ENCODE data around the gene CASP2. TPM values are rescaled to one million over a fixed set of nuclear protein-coding genes. Genes with fewer than 3 reads are reported as not detected.
A peak's percentile ranks its signal among the peaks of the same experiment; 100 is the strongest.

Gene CASP2
- total RNA-seq, 1 experiment from 2014 or later: 4.7 TPM

DNA sequence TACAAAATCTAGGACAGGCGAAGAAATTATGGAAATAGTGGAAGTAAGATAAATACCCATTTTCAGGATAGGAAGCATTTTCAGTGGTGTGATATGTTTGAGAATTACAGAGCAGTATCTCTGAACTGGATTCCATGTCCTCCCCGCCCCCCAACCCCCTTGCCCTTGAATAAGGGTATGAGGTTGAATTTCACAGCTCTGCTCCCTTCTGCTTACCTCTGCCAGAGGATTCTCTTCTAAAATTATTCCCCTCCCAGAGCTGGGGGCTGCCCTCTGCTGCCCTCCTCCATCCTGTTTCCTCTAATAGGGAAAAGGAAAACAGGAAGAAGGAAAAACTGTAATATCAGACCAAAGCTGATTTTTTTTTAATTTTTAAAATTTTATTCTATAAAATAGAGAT, 20.5 kb downstream of the CASP2 start:
- Histone ChIP-seq H3K9me3 (no peaks in the 10 kb centered on the region), H3K36me3 (peaks cover 18% of the 10 kb centered on the region), H3K4me3 (no peak overlapping the region), H3K27me3 (no peaks in the 10 kb centered on the region)
- no peak for DNase-seq

DNA sequence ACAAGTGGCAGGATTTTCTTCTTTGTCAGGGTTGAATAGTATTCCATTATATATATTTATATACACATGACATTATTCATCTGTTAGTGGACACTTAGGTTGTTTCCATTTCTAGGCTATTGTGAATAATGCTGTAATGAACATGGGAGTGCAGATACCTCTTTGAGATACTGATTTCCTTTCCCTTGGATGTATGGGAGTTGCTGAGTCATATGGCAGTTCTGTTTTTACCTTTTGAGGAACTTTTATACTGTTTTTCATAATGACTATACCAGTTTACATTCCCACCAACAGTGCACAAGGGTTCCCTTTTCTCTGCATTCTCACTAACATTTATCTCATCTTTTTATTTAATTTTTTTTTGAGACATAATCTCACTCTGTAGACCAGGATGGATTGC, 26.0 kb downstream of the CASP2 start:
- Histone ChIP-seq H3K4me3 (no peak overlapping the region), H3K27me3 (no peaks in the 10 kb centered on the region)

DNA sequence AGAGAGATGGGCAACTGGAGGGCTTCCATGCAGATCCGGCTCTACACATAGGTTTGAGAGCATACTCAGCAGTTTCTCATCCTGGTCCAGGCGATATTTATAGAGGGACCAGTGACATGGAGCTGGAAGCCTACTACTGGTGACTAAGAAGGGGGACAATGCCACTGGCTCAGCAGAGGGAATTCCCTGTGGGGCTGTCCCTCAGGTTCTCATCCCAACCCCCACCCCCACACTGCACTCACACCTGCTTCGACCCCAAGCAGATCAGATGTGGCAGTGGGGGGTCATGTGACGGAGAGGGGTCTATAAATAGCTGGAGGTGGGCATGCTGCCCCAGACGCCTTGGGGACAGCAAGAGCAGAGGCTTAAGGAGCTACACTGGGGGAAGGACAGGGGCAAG, 27.6 kb downstream of the CASP2 start, which contains the start of gene CLCN1:
TSS of gene CLCN1 (plus strand) at position 336 of the 400 bp plus-strand sequence. CDS start 102 bp downstream, outside the sequence.
- no peaks in the 10 kb centered on the region for H3K9me3 ChIP-seq
- no peak within 1 kb of the TSS for H3K4me3 ChIP-seq

More for the DNA sequence above, 26.0 kb downstream of the CASP2 start:
- Histone ChIP-seq H3K9me3 (no peaks in the 10 kb centered on the region), H3K36me3 (no peaks in the 10 kb centered on the region)
- DNase-seq: no peak

DNA sequence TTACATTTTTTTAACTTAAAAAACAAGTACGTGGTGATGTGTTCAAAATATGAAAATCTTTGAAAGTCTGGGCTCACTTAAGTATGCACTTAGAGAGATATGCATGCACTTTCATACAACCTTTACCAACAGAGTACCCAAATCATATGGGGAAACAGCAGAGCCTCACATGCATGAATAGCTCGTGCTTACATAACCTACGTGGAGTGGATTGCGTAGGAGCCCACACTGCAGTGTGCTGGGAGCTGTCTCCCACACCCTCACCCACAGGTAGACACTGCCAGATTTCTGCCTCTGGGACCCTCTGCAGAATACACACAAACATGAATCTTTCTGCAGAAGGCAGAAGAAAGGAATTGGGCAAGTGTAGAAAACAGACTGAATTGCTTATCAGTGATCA, 28.3 kb downstream of the CASP2 start:
- Histone ChIP-seq H3K36me3 (no peaks in the 10 kb centered on the region), H3K27me3 (no peaks in the 10 kb centered on the region), H3K9me3 (no peaks in the 10 kb centered on the region), H3K4me3 (no peak overlapping the region)
- DNase-seq: no peak

More for the DNA sequence above, 27.6 kb downstream of the CASP2 start, which contains the start of gene CLCN1:
- H3K27me3 ChIP-seq: no peaks in the 10 kb centered on the region
- DNase-seq: no peak
- H3K36me3 ChIP-seq: no peaks in the 10 kb centered on the region

DNA sequence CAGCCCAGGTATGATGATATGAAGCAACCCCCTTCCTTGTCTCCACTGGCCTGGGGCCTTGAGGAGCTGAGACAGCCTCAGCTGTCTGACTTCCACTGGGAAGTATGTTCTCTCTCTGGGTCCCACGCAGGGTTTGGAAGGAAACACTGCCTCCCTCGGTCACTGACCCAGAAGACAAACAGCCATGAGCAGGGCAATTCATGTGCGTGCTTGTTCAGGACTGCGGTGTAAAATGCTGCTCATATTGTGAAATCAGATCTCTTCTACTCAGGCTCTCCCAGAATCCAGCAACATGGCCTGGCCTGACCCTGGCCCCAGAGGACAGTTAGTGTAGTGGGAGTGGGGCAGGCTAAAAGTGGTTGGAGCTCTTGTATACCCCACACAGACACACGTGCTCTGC, 30.5 kb downstream of the CASP2 start:
- Histone ChIP-seq H3K36me3 (no peaks in the 10 kb centered on the region), H3K9me3 (no peaks in the 10 kb centered on the region), H3K27me3 (no peaks in the 10 kb centered on the region), H3K4me3 (no peak overlapping the region)
- no peak for DNase-seq

DNA sequence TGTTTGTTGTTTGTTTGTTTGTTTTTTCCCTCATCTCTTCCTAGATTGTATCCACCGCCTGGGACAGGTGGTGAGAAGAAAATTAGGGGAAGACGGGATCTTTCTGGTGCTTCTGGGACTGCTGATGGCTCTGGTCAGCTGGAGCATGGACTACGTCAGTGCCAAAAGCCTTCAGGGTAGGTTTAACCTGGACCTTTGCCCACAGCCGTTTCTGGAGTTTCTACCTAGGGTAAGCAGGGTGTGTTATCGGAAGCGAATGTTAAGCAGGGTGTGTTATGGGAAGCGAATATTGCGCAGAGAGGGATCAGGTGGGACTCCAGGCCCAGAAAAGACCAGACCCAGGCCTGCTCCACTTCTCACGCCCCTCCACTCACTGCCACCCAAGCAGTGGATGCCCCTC, 32.5 kb downstream of the CASP2 start:
- no peak overlapping the region for H3K4me3 ChIP-seq
- no peaks in the 10 kb centered on the region for H3K9me3 ChIP-seq
- H3K36me3 ChIP-seq: no peaks in the 10 kb centered on the region
- no peaks in the 10 kb centered on the region for H3K27me3 ChIP-seq
- DNase-seq: no peak

DNA sequence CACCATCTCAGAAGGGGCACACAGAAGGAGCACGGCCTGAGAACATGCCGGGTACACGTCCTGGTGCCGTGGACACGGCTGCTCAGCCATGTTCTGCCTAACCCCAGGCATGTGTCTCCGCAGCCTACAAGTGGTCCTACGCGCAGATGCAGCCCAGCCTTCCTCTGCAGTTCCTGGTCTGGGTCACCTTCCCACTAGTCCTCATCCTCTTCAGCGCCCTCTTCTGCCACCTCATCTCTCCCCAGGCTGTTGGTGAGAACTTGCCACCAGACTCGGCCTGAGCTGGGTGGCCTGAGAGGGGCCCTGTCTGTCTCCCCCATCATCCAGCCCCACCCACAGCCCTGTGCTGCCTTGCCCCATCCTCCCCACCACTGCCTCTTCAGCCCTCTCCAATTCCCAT, 33.1 kb downstream of the CASP2 start:
- Histone ChIP-seq H3K27me3 (no peaks in the 10 kb centered on the region), H3K36me3 (no peaks in the 10 kb centered on the region), H3K4me3 (no peak overlapping the region), H3K9me3 (no peaks in the 10 kb centered on the region)
- no peak for DNase-seq

DNA sequence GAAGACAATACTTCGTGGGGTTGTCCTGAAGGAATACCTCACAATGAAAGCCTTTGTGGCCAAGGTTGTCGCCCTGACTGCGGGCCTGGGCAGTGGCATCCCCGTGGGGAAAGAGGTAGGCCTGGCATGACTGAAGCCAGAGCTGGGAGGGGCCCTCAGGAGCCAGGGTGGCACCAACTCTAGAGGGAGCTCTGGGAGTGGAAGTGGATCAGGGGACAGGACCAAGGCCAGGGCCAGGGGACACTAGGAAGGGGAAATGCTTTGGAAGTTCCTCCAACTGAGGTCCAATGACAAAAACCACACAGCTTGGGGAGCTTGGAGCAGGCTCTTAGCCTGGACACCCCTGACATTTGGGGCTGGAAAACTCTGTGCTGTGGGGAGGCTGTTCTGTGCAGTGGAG, 33.6 kb downstream of the CASP2 start:
- Histone ChIP-seq H3K27me3 (no peaks in the 10 kb centered on the region), H3K4me3 (no peak overlapping the region), H3K9me3 (no peaks in the 10 kb centered on the region), H3K36me3 (no peaks in the 10 kb centered on the region)
- DNase-seq: no peak

DNA sequence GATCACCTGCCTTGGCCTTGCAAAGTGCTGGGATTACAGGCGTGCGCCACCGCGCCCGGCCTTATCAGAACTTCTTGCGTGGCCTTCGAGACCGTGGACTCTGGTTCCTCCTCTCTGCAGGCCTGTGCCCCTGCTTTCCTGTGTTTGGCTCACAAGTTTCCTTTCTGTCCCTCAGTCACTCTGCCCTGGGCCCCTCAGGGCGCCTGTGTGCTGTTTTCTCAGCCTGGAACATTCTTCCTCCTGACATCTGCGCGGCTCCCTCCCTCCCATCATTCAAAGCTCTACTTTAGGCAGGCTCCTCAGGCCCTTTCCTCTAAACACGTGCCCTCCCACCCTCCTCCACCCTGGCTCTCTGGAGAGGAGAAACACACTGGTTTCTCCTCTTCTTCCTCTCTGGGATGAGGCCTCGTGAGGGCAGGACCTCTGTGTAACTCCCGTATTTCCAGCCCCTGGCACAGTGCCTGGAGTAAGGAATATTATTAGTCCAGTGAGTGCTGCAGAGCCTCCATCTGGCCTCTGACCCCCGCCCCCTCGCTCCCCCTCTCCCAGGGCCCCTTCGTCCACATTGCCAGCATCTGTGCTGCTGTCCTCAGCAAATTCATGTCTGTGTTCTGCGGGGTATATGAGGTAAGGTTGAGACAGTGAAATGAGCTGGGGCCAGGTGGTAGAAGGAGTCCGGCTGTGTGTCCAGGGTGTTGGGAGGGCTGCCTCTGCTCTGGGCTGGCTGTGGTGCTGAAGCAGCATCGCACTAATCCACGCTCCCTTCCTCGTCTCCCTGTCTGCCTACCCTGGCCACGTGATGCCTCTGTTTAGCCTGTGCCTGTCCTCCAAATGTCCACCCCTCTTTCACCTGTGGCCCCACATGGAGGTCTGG, 34.8 kb downstream of the CASP2 start:
- H3K27me3 ChIP-seq: no peaks in the 10 kb centered on the region
- H3K36me3 ChIP-seq: no peaks in the 10 kb centered on the region
- DNase-seq: no peak
- no peaks in the 10 kb centered on the region for H3K9me3 ChIP-seq
- H3K4me3 ChIP-seq: no peak overlapping the region

DNA sequence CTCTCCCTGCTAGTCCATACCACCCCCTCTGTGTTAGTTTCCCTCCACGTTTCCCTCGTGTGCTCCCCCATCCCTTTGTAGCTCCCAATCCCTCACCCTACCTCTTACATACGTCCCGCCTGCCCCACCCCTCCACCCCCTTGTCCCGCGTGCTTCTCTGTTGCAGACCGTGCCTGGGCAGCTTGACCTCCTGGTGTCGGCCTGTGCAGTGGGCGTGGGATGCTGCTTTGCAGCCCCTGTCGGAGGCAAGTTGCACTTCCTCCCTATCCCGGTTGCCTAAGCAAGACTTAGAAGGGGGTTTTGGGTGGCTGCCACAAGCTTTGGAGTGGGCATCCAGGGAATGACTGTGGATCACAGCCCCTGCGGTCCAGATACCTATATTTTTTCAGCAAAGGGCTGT, 35.5 kb downstream of the CASP2 start:
- Histone ChIP-seq H3K4me3 (no peak overlapping the region), H3K27me3 (no peaks in the 10 kb centered on the region), H3K9me3 (no peaks in the 10 kb centered on the region), H3K36me3 (no peaks in the 10 kb centered on the region)
- no peak for DNase-seq

DNA sequence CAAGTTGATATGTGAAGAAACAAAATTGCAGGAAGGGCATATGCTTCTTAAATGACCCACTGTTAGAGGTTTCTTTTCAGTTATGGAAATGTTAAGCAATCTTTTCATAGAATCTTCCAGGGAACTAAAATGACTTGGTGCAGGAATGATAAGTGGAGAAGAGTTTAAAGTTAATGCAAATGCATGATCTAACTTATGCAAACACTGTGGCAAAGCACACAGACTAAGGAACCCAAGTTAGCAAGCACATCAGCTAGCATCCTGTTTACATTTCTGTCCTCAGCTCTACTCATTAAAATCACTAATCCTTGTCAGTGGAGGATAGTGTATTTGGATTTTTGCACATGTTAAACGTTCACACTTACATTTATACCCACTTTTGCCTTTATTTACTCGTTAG, 37.1 kb downstream of the CASP2 start:
- H3K27me3 ChIP-seq: no peaks in the 10 kb centered on the region

DNA sequence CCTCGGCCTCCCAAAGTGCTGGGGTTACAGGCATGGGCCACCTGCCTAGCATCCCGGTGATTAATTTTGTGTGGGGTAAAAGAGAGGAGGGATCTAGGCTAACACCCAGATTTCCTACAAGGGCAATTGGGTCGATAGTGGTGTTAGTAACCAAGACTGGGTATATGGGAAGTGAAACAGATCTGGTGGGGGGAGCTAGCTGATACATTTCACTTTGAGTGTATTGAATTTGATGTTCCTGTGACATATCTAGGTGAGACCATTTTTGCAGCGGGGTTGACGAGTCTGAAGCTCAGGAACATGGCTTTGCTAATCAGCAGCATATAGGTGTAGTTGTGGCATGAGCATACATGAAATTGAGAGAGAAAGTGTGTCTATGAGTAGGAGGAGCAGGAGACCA, 39.8 kb downstream of the CASP2 start:
- Histone ChIP-seq H3K36me3 (no peaks in the 10 kb centered on the region), H3K4me3 (no peak overlapping the region), H3K27me3 (no peaks in the 10 kb centered on the region), H3K9me3 (no peaks in the 10 kb centered on the region)
- DNase-seq: no peak

More for the DNA sequence above, 37.1 kb downstream of the CASP2 start:
- Histone ChIP-seq H3K36me3 (no peaks in the 10 kb centered on the region), H3K9me3 (no peaks in the 10 kb centered on the region), H3K4me3 (no peak overlapping the region)
- no peak for DNase-seq

DNA sequence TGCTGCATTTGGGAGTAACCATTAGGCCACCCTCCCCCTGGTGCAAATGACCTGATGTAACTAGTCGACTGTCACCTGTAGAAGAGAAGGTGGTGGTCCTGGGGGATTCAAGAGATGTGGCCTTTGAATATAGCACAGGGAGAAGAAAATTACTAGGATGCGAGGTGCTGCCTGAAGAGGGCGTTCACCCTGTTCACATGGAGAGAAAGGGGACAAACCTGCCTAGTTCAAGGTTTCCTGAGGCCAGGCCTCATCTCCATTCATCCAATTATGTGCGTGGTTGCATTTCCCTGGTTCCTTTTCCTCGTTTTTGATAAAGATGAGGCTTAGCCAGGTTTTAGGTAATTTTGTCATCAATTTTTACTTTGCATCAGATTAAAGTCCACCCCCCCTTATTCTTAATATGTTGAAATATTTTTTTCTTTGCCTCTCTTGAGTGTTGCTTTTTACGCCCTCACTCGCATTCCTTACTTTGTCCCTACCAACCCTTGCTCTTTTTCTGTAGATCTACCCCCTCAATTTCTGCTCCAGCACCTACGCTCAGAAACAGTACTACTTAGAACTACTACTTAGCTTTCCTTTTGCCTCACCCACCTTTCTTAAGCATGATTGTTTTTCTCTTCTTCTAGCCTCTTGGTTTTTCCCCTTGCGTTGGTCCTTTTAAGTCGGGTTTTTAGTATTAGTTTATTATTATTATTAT, 41.5 kb downstream of the CASP2 start:
- Histone ChIP-seq H3K4me3 (no peak overlapping the region), H3K27me3 (no peaks in the 10 kb centered on the region), H3K9me3 (no peaks in the 10 kb centered on the region), H3K36me3 (no peaks in the 10 kb centered on the region)
- DNase-seq: no peak

DNA sequence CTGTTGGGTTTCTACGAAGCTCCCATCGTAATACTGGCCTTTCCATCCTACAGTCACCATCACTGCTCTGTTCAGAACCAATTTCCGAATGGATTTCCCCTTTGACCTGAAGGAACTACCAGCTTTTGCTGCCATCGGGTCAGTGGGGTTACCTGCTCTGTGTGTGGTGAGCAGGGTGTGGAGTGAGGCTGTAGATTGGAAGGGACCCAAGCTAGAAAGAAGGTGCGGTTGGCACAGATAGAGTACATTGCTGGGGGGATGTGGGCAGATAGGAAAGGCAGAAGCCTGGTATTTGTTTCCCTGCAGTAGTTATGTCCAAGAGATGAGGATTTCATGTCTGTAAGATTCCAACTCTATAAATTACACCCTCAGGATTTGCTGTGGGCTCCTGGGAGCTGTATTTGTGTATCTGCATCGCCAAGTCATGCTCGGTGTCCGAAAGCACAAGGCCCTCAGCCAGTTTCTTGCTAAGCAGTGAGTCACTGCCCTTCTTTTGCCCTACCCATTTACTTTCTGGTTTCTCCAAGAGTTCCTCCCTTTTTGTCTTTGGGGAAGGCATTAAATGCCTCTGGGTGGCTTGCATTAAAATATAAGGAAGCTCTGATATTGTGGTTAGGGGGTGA, 43.1 kb downstream of the CASP2 start:
- Histone ChIP-seq H3K27me3 (no peaks in the 10 kb centered on the region), H3K9me3 (no peaks in the 10 kb centered on the region), H3K4me3 (no peak overlapping the region), H3K36me3 (no peaks in the 10 kb centered on the region)
- peak; percentile 86 for DNase-seq

DNA sequence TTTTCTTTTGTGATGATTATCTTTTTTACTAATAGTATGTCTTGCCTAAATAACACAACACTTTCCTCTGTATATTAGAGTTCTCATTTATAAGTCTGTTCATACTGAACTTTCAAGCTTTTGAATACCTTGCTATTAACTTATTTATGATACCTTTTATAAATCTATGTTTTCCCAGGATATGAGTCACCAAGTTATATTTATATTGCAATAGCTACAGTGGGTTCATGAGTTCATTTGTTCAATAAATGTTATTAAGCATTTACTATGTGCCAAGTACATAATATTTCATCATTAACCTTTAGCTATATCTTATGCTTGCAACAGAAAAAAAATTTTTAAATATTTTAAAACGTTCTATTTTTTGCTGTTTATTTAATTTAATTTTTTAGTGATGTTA, 46.1 kb downstream of the CASP2 start:
- H3K9me3 ChIP-seq: no peaks in the 10 kb centered on the region
- H3K36me3 ChIP-seq: no peaks in the 10 kb centered on the region
- H3K27me3 ChIP-seq: no peaks in the 10 kb centered on the region
- no peak overlapping the region for H3K4me3 ChIP-seq
- no peak for DNase-seq

DNA sequence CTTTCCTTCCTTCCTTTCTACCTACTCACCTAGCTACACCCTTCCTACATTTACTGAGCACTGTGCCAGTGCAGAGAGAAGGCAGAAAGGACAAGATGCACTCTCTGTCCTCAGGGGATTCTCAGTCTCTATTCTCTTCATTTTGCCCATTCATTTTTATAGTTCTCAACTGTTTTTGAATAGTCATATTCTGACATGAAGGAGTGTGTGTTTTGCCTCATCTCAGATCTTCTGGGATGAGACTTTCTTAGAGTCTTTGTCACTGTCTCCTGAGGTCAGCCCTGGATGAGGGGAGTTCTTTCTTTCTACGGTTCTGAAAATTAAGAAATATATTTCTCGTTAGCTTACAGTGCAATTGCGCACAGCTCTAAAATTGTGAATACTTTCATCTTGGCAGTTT, 49.1 kb downstream of the CASP2 start:
- no peaks in the 10 kb centered on the region for H3K36me3 ChIP-seq
- H3K4me3 ChIP-seq: no peak overlapping the region
- no peaks in the 10 kb centered on the region for H3K9me3 ChIP-seq
- no peak for DNase-seq
- H3K27me3 ChIP-seq: no peaks in the 10 kb centered on the region

DNA sequence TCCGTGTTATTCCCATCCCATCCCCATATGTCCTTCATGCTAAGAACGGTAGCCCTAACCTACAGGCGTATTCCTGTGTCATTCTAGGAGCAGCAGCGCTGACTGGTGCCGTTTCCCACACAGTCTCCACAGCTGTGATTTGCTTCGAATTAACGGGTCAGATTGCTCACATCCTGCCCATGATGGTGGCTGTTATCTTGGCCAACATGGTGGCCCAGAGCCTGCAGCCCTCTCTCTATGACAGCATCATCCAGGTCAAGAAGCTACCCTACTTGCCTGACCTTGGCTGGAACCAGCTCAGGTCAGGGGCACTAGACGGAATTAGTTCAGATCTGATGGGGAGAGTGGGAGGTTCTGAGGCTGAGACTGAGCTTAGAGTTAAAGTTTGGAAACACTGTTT, 53.7 kb downstream of the CASP2 start:
- DNase-seq: no peak
- H3K27me3 ChIP-seq: no peaks in the 10 kb centered on the region
- no peaks in the 10 kb centered on the region for H3K36me3 ChIP-seq

More for the DNA sequence above, 53.7 kb downstream of the CASP2 start:
- Histone ChIP-seq H3K4me3 (no peak overlapping the region), H3K9me3 (no peaks in the 10 kb centered on the region)

Data from MG63 (cell line).